NCI-H2171 treated with DMSO at 0.1 percent for 48 hours (cell line): Measurements from ENCODE around the gene IL4.

Experiments used
- DNase-seq: peaks from one replicate; lab custom pipeline; 2025; lab: John Stamatoyannopoulos, UW

Gene IL4

DNA sequence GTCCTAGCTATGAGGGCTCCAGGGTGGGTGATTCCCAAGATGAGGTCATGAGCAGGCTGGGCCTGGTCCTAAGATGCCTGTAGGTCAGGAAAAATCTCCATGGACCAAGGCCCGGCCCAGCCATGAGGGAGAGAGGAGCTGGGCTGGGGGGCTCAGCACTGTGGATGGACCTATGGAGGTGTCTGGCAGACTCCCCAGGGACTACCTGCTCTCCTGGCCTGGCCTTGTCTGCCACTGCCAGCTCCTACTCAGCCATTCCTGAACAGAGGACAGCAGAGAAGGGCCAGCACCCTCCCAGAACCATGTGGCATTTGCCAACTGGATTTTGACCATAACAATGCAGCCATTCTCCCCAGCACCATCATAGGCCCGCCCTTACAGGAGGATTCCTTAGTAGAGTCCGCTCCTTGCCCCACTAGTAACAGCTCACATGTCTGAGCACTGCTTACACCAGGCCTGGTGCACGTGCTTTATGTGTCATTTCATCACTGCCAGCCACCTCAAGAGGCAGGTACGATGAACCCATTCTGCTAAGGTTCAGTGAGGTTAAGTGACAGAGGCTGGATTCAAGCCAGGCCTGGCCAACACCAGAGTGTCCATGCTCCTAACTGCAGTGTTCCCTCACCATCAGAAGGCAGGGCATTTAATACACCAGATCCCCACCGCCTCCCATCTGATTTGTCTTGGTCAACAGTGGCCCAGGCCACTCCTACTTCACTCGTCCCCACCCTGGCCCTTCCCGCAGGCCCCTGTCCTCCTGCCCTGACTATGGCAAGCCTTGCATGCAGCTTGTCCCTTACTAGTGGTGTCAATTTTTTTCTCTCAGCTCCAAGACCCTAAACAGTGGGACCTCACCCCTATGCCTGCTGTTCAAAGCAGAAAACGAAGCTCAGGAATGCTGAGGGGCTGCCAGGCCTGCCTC lies 15.1 kb upstream of the IL4 start:
- no peak for DNase-seq

DNA sequence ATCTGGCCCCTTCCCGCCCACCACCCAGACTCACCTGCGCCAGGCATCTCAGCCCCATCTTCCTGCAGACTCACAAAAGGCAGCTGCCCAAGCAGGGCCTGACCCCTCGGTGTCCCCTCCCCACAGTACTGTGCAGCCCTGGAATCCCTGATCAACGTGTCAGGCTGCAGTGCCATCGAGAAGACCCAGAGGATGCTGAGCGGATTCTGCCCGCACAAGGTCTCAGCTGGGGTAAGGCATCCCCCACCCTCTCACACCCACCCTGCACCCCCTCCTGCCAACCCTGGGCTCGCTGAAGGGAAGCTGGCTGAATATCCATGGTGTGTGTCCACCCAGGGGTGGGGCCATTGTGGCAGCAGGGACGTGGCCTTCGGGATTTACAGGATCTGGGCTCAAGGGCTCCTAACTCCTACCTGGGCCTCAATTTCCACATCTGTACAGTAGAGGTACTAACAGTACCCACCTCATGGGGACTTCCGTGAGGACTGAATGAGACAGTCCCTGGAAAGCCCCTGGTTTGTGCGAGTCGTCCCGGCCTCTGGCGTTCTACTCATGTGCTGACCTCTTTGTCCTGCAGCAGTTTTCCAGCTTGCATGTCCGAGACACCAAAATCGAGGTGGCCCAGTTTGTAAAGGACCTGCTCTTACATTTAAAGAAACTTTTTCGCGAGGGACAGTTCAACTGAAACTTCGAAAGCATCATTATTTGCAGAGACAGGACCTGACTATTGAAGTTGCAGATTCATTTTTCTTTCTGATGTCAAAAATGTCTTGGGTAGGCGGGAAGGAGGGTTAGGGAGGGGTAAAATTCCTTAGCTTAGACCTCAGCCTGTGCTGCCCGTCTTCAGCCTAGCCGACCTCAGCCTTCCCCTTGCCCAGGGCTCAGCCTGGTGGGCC lies 13.9 kb upstream of the IL4 start:
- no peak for DNase-seq

GRCh38 chr5:132661231-132662003 lies 12.4 kb upstream of the IL4 start:
- DNase-seq: no peak

GRCh38 chr5:132662004-132662401 lies 11.8 kb upstream of the IL4 start:
- no peak for DNase-seq

- no peak for DNase-seq
Measured at GRCh38 chr5:132662925-132663770, 10.6 kb upstream of the IL4 start.

DNA sequence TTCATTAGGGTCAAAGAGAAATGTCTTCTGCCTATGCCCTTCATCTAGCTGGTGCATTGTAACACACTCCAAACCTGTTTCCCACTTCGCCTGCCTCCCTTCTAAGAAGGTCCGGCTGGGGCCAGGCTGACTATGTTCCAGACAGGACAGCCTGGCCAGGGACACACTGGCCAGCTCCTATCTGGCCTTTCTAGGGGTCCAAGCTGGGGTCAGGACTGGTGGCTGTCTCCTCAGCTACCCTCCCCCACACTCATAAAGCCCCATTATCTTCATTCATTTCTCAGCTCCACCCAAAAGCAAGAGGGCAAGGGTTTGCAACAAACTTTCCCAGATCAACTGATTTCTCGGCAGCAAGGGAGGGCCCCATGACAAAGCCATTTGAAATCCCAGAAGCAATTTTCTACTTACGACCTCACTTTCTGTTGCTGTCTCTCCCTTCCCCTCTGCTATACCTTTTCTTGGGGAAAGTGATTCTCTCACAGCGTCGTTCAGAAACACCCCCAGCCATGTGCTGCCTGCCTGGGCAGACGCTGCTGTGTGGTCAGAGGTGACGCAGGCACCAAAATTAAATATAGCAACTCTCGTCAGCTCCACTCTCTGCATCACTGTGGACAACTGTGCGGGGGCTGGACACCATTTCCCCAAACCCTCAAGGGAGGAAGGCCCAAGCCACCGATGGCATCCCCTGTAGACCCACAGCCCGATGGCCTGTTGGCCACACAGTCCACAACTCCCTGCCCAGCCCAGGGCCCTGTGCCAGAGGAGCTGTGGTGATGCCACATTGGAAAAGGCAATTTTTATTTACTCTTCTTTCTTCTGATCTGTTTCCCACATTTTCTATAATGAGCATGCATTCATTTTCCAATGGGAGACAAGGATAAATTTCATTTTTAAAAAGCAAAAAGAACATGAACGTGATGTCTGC lies 9.8 kb upstream of the IL4 start:
- no peak for DNase-seq

DNA sequence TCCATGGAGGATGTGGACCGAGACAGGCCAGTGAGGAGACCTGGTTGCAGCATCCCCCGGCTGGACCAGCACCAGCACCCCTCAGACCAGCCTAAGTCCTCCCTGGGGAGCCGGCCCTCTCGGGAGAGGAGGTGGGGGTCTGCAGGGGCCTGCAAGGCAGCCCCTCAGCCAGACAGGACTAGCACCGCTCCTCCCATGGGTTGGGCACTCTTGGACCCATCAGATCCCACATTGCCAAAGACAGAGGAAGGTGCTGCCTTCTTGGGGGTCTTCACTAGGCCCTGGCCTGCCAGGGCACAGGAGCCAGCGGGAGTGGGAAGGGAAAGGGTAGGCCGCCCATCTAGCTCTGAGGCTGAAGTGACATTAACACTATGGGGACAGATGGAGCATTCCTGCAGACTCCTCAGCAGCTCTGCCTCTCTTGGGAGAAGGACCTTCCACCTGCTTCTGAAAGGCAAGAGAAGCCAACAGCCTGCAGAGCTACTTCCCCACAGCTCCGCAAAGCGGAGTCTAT lies 9.0 kb upstream of the IL4 start:
- DNase-seq: no peak

- DNase-seq: no peak
Measured at GRCh38 chr5:132665574-132666080, 8.2 kb upstream of the IL4 start.

GRCh38 chr5:132666310-132667123 lies 7.3 kb upstream of the IL4 start:
- no peak for DNase-seq

DNA sequence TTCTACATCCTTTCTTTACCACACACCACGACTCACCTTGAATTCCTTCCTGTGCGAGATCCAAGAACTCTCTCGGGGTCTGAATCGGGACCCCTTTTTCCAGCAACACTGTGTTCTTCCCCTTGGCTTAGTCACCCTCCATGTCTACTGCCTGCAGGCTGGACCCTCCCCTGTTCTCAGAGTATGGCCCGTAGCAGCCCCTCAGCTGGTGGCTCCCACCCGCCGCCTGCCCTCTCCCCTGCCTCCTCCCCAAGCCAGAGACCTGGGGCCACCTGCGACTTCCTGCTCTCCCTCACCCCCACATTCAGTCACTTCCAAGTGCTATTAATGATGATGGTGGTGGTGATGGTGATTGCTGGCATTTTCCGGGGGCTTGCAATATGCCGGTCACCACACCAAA lies 6.5 kb upstream of the IL4 start:
- DNase-seq: no peak

DNA sequence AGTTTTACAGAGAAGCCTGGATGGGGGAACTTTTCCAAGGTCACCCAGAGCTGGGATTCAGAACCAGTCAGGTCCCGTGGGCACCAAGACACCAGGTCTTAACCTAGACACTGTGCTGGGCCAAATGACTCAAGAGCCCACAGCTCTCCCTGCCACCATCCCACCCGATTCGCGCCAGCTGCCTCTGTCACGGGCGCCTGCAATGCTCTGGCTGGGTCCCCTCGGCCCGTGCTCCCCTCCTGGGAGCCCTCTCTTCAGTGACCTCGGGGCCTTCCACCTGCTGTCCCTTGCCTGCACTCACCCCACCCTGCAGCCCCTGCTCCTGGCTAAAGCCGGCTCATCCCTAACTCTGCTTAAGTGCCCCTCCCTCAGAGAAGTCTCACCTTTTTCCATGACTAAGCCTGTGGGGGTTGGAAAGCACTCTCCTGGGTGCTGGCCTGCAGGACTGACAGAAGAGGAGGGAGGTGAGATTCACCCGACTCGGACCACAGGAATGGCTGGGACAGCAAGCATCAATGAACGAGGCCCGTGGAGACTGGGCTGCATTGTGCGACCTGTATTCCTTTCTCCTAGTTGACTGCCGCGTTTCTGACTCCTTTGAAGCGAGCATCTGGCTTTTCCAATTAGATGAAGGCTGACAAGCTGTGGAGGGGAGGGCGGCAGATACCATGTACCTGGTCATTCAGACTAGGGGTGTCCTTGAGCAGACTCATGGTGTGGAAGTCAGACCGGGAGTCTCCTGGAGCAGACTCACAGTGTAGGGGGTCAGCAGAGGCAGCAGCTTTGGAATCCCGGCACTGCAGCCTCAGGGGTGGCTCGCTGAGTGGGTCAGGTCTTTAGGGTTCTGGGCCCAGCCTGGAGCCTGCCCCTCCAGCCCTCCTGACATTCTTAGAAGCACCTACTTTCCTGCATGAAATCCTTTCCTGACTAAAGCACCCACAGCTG lies 5.8 kb upstream of the IL4 start:
- no peak for DNase-seq

DNA sequence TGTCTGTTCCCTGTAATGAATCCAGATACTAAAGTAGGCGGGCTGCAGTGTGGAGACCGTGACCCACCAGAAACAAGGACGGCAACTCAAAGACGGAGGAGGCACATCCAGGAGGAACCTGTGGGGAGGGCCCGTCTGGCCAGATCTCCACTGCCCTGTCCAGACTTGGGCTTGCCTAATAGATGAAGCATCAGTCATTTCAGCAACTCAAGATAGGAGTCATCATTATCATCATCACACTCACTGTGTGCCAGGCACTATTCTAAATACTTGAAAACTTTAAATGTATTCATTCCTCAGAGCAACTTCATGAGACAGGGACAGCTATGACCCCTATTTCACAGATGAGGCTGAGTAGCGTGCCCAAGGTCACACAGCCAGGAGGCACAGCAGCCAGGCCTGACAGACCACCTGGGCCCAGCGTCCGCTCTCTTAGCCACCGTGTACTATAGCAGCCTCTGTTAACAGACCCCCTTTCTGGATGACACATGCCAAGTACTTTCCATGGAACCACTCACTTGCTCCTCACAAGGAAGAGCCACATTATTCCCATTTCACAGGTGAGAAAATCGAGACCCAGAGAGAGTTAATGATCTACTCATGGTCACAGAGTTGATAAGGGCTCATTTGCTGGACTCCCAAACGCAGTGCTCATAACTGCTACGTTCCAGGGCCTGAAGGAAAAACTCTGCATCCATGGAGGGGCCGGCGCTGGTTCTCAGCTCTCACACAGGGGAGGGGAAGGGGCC lies 4.9 kb upstream of the IL4 start:
- DNase-seq: no peak

GRCh38 chr5:132669455-132669820 lies 4.4 kb upstream of the IL4 start:
- DNase-seq: no peak

GRCh38 chr5:132669966-132670882 lies 3.6 kb upstream of the IL4 start:
- no peak for DNase-seq

DNA sequence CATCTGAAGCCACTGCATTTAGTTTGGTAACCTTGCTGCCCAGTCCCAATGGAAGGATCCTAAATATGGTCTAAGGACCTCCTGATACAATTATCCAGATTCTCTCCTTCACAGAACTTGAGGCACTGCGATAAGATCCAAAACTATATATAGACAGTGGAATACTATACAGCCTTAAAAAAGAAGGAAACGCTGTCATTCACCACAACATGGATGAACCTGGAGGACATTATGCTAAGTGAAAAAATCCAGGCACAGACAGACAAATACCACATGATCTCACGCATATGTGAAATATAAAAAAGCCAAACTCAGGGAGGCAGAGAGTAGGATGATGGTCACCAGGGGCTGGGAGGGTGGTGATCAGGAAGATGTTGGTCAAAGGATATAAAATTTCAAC lies 2.8 kb upstream of the IL4 start:
- DNase-seq: no peak

GRCh38 chr5:132673488-132673887 lies 301 bp upstream of the IL4 start:
- DNase-seq: no peak
